Esophagus squamous epithelium (tissue), 5 donors: ENCODE measurements around the gene AEBP2. TPM values are rescaled to one million over a fixed set of nuclear protein-coding genes. Genes with fewer than 3 reads are reported as not detected.
A peak's percentile ranks its signal among the peaks of the same experiment; 100 is the strongest.

Source experiments
- DNase-seq: peaks from one replicate; lab custom pipeline; 2025; lab: John Stamatoyannopoulos, UW
- H3K27ac ChIP-seq, 4 donors: fragments of 200-600 bp; sonication (generic); one replicate each; pipeline ENCODE4 v1.5.1; 2016 to 2019; ENCODE audit warnings: mild to moderate bottlenecking in 1 of 4
- H3K27me3 ChIP-seq, 4 donors: fragments of 200-600 bp; sonication (generic); 1 replicate in 3 of 4; 2 replicates in 1 of 4; pipeline versions ENCODE4 v1.5.1 to v1.6.0; 2017 to 2021; ENCODE audit warnings: antibody characterized with exemption in 1 of 4
- H3K36me3 ChIP-seq, 3 donors: fragments of 200-600 bp; sonication (generic); one replicate each; pipeline ENCODE4 v1.5.1; 2016 to 2019
- H3K4me1 ChIP-seq, 3 donors: fragments of 200-600 bp; sonication (generic); one replicate each; pipeline ENCODE4 v1.5.1; 2017 to 2019
- H3K4me3 ChIP-seq, 4 donors: fragments of 200-600 bp; sonication (generic); 1 replicate in 3 of 4; 2 replicates in 1 of 4; pipeline ENCODE4 v1.5.1; 2016 to 2019; ENCODE audit warnings: mild to moderate bottlenecking in 2 of 4, moderate library complexity in 1 of 4
- H3K9me3 ChIP-seq, 3 donors: fragments of 200-600 bp; sonication (generic); one replicate each; pipeline ENCODE4 v1.5.1; 2016 to 2019
- POLR2A ChIP-seq, 4 donors: fragments of 450-650 bp; IDR thresholded peaks; one replicate each; pipeline ENCODE4 v1.6.1; 2017; ENCODE audit warnings: antibody characterized with exemption in 4 of 4, mild to moderate bottlenecking in 4 of 4, moderate library complexity in 3 of 4
- WGBS, 2 donors: methylation state at CpG; one replicate each; pipeline ENCODE4 v1.1.5; 2018; 5-methylcytosine and 5-hydroxymethylcytosine counted together
- intact Hi-C: fragments of 100-400 bp; cut with DNase I; formaldehyde crosslinking; loops from one replicate; pipeline ENCODE4 v1.15.0; 2022
- total RNA-seq, 4 donors: library from RNA; depleted of rRNA; stranded (reverse); fragments of >200 nt; gene quantifications; one replicate each; pipeline ENCODE4 v1.1.0, GENCODE V29; 2016
- TF ChIP-seq, protein P1 (sequence below), 6 experiments: fragments of 450-650 bp in 4 of 6; fragments of 200-600 bp in 2 of 6; sonication (generic) in 2 of 6; IDR thresholded peaks; one replicate each; pipeline ENCODE4 v1.5.1; 2016 to 2019; ENCODE audit warnings: antibody characterized with exemption in 6 of 6, mild to moderate bottlenecking in 4 of 6, moderate library complexity in 4 of 6
- donor health status: DM: yes; HTN: yes; CAD: no.

AEBP2 gene
- total RNA-seq, 4 donors from 2014 or later: 26.8 to 50.2 (median 33.4) TPM

DNA sequence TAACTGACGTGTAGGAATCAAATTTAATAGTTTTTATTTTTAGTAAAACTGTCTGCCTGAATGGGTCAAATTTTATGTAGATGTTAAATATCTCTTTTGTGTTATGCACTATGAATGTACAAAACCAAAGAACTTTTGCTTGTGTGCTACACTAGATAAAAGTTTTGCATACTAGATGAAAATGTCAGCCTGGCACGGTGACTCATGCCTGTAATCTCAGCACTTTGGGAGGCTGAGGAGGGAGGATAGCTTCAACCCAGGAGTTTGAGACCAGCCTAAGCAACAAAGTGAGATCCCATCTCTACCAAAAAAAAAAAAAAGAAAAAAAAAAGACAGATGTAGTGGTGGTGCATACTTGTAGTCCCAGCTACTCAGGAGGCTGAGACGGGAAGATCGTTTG, 11.1 kb downstream of the AEBP2 start:
- Histone ChIP-seq H3K4me3 (no peak overlapping the region), H3K9me3 (no peaks in the 10 kb centered on the region), H3K27me3 (no peaks in the 10 kb centered on the region), H3K36me3 (no peaks in the 10 kb centered on the region), H3K4me1 (peaks cover 0 to 55% (median 13%) of the 10 kb centered on the region in 3 donors), H3K27ac (peak overlapping the region in 2 of 4 donors; percentile 5 to 32)
- no peak for TF ChIP-seq POLR2A (IDR thresholded peaks at IDR 0.05)
- TF ChIP-seq, protein P1, sequence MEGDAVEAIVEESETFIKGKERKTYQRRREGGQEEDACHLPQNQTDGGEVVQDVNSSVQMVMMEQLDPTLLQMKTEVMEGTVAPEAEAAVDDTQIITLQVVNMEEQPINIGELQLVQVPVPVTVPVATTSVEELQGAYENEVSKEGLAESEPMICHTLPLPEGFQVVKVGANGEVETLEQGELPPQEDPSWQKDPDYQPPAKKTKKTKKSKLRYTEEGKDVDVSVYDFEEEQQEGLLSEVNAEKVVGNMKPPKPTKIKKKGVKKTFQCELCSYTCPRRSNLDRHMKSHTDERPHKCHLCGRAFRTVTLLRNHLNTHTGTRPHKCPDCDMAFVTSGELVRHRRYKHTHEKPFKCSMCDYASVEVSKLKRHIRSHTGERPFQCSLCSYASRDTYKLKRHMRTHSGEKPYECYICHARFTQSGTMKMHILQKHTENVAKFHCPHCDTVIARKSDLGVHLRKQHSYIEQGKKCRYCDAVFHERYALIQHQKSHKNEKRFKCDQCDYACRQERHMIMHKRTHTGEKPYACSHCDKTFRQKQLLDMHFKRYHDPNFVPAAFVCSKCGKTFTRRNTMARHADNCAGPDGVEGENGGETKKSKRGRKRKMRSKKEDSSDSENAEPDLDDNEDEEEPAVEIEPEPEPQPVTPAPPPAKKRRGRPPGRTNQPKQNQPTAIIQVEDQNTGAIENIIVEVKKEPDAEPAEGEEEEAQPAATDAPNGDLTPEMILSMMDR (IDR thresholded peaks at IDR 0.05): no peak
- WGBS, 2 donors: 69 to 75% methylated on average over 4 of the region's 4 CpGs
- DNase-seq: no peak
- intact Hi-C loops: no loop called here

DNA sequence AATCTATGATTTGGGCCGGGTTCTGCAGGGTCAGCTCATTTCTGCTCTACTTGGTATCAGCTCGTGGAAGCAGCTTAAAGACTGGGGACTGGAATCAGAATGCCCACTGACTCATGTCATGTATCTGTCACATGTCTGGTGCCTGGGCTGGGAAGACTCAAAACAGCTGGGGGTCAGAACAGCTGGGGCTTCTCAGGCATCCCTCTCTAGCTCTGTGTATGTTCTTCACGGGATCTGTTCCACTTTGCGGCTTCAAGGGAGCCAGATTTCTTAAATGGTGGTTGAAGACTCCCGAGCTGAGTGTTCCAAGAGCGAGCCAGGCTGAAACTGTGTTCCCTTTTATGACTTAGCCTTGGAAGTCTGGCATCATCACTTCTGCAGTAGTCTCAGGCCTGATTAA, 11.9 kb downstream of the AEBP2 start:
- WGBS, 2 donors: 49 to 59% methylated on average over 5 to 6 of the region's 6 CpGs
- no peak for DNase-seq

DNA sequence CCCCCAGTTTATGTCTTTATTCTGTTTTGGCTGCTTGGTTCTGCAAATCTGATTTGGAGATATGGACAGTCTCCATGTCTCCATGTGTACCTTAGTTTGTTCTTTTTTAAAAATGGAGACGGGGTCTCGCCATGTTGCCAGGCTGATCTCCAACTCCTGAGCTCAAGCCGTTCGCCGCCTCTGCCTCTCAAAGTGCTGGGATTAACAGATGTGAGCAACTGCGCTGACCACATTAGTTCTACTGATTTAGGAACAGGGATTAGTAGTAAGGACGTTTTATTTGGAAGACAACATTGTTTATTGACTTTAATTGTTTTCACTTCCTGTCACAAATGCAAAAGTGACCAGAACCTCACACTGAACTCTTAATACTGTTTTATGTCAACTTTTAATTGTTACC, 14.7 kb downstream of the AEBP2 start:
- TF ChIP-seq POLR2A (IDR thresholded peaks at IDR 0.05): no peak
- TF ChIP-seq, protein P1 (IDR thresholded peaks at IDR 0.05): no peak
- no peaks in the 10 kb centered on the region for H3K36me3 ChIP-seq
- H3K4me1 ChIP-seq: peaks cover 11 to 75% (median 23%) of the 10 kb centered on the region in 3 donors
- intact Hi-C loops: no loop called here
- WGBS, 2 donors: 82 to 83% methylated on average over 7 of the region's 7 CpGs
- no peaks in the 10 kb centered on the region for H3K27me3 ChIP-seq
- H3K4me3 ChIP-seq: no peak overlapping the region
- no peak overlapping the region for H3K27ac ChIP-seq
- H3K9me3 ChIP-seq: no peaks in the 10 kb centered on the region
- DNase-seq: no peak

More for the DNA sequence above, 11.9 kb downstream of the AEBP2 start:
- intact Hi-C loops: no loop called here
- Histone ChIP-seq H3K36me3 (no peaks in the 10 kb centered on the region), H3K4me3 (no peak overlapping the region), H3K9me3 (no peaks in the 10 kb centered on the region), H3K27ac (peak overlapping the region in 2 of 4 donors; percentile 32 to 53), H3K4me1 (peaks cover 0 to 52% (median 13%) of the 10 kb centered on the region in 3 donors), H3K27me3 (no peaks in the 10 kb centered on the region)
- TF ChIP-seq, protein P1 (IDR thresholded peaks at IDR 0.05): no peak
- no peak for TF ChIP-seq POLR2A (IDR thresholded peaks at IDR 0.05)

DNA sequence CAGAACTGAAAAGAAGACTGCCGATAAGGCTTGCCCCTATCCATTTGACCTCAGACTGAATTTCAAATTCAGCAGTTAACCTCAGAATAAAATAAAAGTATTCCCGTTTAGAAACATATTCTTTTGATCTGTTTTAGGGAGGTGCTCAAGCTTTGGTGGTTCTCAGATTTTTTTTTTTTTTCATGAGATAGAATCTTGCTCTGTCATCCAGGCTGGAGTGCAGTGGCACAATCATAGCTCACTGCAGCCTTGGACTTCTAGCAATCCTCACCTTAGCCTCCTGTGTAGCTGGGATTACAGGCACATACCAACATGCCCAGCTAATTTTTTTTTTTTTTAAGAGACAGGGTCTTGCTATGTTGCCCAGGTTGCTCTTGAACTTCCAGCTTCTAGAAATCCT, 15.5 kb downstream of the AEBP2 start:
- intact Hi-C loops: no loop called here
- TF ChIP-seq, protein P1 (IDR thresholded peaks at IDR 0.05): no peak
- no peak for TF ChIP-seq POLR2A (IDR thresholded peaks at IDR 0.05)
- no peak overlapping the region for H3K4me3 ChIP-seq
- H3K36me3 ChIP-seq: no peaks in the 10 kb centered on the region
- no peaks in the 10 kb centered on the region for H3K9me3 ChIP-seq
- no peak overlapping the region for H3K27ac ChIP-seq
- WGBS, 2 donors: 68 to 78% methylated on average over 2 of the region's 2 CpGs
- DNase-seq: no peak
- peaks cover 11 to 72% (median 23%) of the 10 kb centered on the region in 3 donors for H3K4me1 ChIP-seq
- H3K27me3 ChIP-seq: no peaks in the 10 kb centered on the region

DNA sequence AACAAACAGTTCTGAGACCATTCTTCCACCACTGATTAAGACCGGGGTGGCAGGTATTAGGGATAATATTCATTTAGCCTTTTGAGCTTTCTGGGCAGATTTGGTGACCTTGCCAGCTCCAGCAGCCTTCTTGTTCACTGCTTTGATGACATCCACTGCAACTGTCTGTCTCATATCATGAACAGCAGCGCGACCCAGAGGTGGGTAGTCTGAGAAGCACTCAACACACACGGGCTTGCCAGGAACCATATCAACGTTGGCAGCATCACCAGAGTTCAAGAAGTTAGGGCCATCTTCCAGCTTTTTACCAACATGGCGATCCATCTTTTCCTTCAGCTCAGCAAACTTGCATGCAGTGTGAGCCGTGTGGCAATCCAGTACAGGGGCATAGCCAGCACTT, 16.9 kb downstream of the AEBP2 start:
- peaks cover 11 to 70% (median 22%) of the 10 kb centered on the region in 3 donors for H3K4me1 ChIP-seq
- H3K36me3 ChIP-seq: no peaks in the 10 kb centered on the region
- TF ChIP-seq POLR2A (IDR thresholded peaks at IDR 0.05): no peak
- TF ChIP-seq, protein P1 (IDR thresholded peaks at IDR 0.05): no peak
- WGBS, 2 donors: 71 to 93% methylated on average over 5 of the region's 7 CpGs
- no peak for DNase-seq
- H3K9me3 ChIP-seq: no peaks in the 10 kb centered on the region
- no peak overlapping the region for H3K27ac ChIP-seq
- no peaks in the 10 kb centered on the region for H3K27me3 ChIP-seq
- H3K4me3 ChIP-seq: no peak overlapping the region
- intact Hi-C loops: no loop called here
